Naive thymus-derived CD4-positive, alpha-beta T cell (primary cell): ENCODE measurements around the gene ARHGAP23. TPM values are rescaled to one million over a fixed set of nuclear protein-coding genes. Genes with fewer than 3 reads are reported as not detected.

Source experiments
- ATAC-seq: fragments of 150-1000 bp; cut with Tn5 transposase; 2 replicates; pipeline ENCODE4 v1.10.0; 2021; ENCODE audit warnings: mild to moderate bottlenecking, moderate library complexity
- CTCF ChIA-PET: fragments of 350-600 bp; sonication (Branson Sonifier 250); formaldehyde crosslinking; loops from one replicate; lab custom pipeline; 2021; ENCODE audit warnings: antibody characterized with exemption; lab: Charles Lee
- POLR2A ChIA-PET: fragments of 350-600 bp; sonication (Branson Sonifier 250); formaldehyde crosslinking; loops from one replicate; lab custom pipeline; 2021; ENCODE audit warnings: antibody characterized with exemption, inconsistent platforms; lab: Charles Lee
- DNase-seq, 9 donors: peaks; one replicate each; pipeline versions ENCODE4 v3.0.0 to v3.0.0-alpha.2; 2020 to 2022; ENCODE audit warnings: mixed read lengths in 1 of 9
- H3K27ac ChIP-seq: one replicate; pipeline ENCODE4 v1.7.0; 2013; ENCODE audit warnings: mild to moderate bottlenecking, low read depth, low read length, moderate library complexity
- H3K27me3 ChIP-seq, 2 donors: one replicate each; pipeline ENCODE4 v1.7.0; 2013; ENCODE audit warnings: low read length in 2 of 2, mild to moderate bottlenecking in 2 of 2, moderate library complexity in 2 of 2; ENCODE audit not compliant: control insufficient read depth in 2 of 2, insufficient read depth in 2 of 2
- H3K36me3 ChIP-seq, 3 experiments: 1 replicate in 2 of 3; 2 replicates in 1 of 3; pipeline ENCODE4 v1.7.0; 2013; ENCODE audit warnings: low read length in 3 of 3, mild to moderate bottlenecking in 3 of 3, moderate library complexity in 1 of 3; ENCODE audit not compliant: insufficient read depth in 3 of 3, control insufficient read depth in 2 of 3
- H3K4me1 ChIP-seq, 2 donors: one replicate each; pipeline ENCODE4 v1.7.0; 2013; ENCODE audit warnings: low read length in 2 of 2, mild to moderate bottlenecking in 2 of 2, moderate library complexity in 1 of 2; ENCODE audit not compliant: control insufficient read depth in 2 of 2, insufficient read depth in 2 of 2
- H3K4me3 ChIP-seq: 2 replicates; pipeline ENCODE4 v1.7.0; 2013; ENCODE audit warnings: mild to moderate bottlenecking, low read length
- H3K9me3 ChIP-seq, 3 experiments: 1 replicate in 2 of 3; 2 replicates in 1 of 3; pipeline ENCODE4 v1.7.0; 2013; ENCODE audit warnings: low read length in 3 of 3; ENCODE audit not compliant: control insufficient read depth in 2 of 3
- H3K27ac Mint-ChIP-seq, 9 donors: one replicate each; pipeline ENCODE4 v1.8.0; 2020 to 2022; ENCODE audit warnings: mixed read lengths in 9 of 9, mild to moderate bottlenecking in 8 of 9, moderate library complexity in 5 of 9, inconsistent platforms in 2 of 9
- H3K27me3 Mint-ChIP-seq, 5 donors: one replicate each; pipeline ENCODE4 v1.8.0; 2021 to 2022; ENCODE audit warnings: mixed read lengths in 5 of 5, mild to moderate bottlenecking in 1 of 5
- H3K36me3 Mint-ChIP-seq, 5 donors: one replicate each; pipeline ENCODE4 v1.8.0; 2020 to 2022; ENCODE audit warnings: mixed read lengths in 5 of 5, mild to moderate bottlenecking in 3 of 5, inconsistent platforms in 1 of 5
- H3K4me1 Mint-ChIP-seq, 7 donors: one replicate each; pipeline ENCODE4 v1.8.0; 2020 to 2022; ENCODE audit warnings: mixed read lengths in 7 of 7, mild to moderate bottlenecking in 3 of 7, inconsistent platforms in 1 of 7
- H3K4me3 Mint-ChIP-seq, 10 donors: one replicate each; pipeline ENCODE4 v1.8.0; 2020 to 2022; ENCODE audit warnings: mild to moderate bottlenecking in 10 of 10, mixed read lengths in 10 of 10, moderate library complexity in 6 of 10, inconsistent platforms in 2 of 10
- H3K9me3 Mint-ChIP-seq, 11 donors: one replicate each; pipeline ENCODE4 v1.8.0; 2020 to 2022; ENCODE audit warnings: mixed read lengths in 11 of 11, mild to moderate bottlenecking in 4 of 11, inconsistent platforms in 1 of 11, moderate library complexity in 1 of 11
- intact Hi-C, 2 donors: fragments of 100-400 bp; cut with micrococcal nuclease; formaldehyde crosslinking; loops; one replicate each; pipeline ENCODE4 v1.15.1; 2023
- polyA plus RNA-seq, 2 donors: library from polyadenylated mRNA; unstranded; fragments of 300-500 nt; fragmentation: Illumina TruSeq; gene quantifications; one replicate each; pipeline ENCODE4 v1.2.3, GENCODE V29; 2021
- total RNA-seq, 6 experiments: library from RNA in 5 of 6; stranded (reverse) in 5 of 6; gene quantifications; 1 replicate in 5 of 6; 2 replicates in 1 of 6; pipeline ENCODE4 v1.2.3 and lab custom pipeline; 2021 to 2026

Gene ARHGAP23
- total and polyA plus RNA-seq, 7 experiments from 2014 or later, result 0.24 to 1.3 (median 0.34) TPM; not detected in 4

GRCh38 chr17:38536661-38537060 lies 108.4 kb downstream of the ARHGAP23 start:
- peaks cover 0 to 1% (median 0%) of the 10 kb centered on the region in 11 donors for H3K9me3 Mint-ChIP-seq
- H3K4me3 ChIP-seq, result no peak overlapping the region
- no peak for ATAC-seq
- H3K36me3 Mint-ChIP-seq, result no peaks in the 10 kb centered on the region
- peaks cover 5 to 35% (median 12%) of the 10 kb centered on the region in 5 donors for H3K27me3 Mint-ChIP-seq
- no peak overlapping the region for H3K4me3 Mint-ChIP-seq
- intact Hi-C loops, result no loop called here
- no peak overlapping the region for H3K27ac ChIP-seq
- no peaks in the 10 kb centered on the region for H3K4me1 ChIP-seq
- no peaks in the 10 kb centered on the region for H3K27me3 ChIP-seq
- DNase-seq, result no peak
- no peak overlapping the region for H3K27ac Mint-ChIP-seq
- ChIA-PET CTCF (no interaction called here), POLR2A (no interaction called here)
- no peaks in the 10 kb centered on the region for H3K4me1 Mint-ChIP-seq
- H3K9me3 ChIP-seq, result no peaks in the 10 kb centered on the region
- no peaks in the 10 kb centered on the region for H3K36me3 ChIP-seq

GRCh38 chr17:38538906-38539305 lies 110.6 kb downstream of the ARHGAP23 start:
- ChIA-PET POLR2A (no interaction called here), CTCF (no interaction called here)
- Histone ChIP-seq H3K27me3 (no peaks in the 10 kb centered on the region), H3K36me3 (no peaks in the 10 kb centered on the region), H3K4me1 (no peaks in the 10 kb centered on the region), H3K9me3 (no peaks in the 10 kb centered on the region), H3K4me3 (no peak overlapping the region), H3K27ac (no peak overlapping the region)
- ATAC-seq, result no peak
- Mint-ChIP-seq H3K4me1 (no peaks in the 10 kb centered on the region), H3K4me3 (no peak overlapping the region), H3K27me3 (peaks cover 5 to 25% (median 8%) of the 10 kb centered on the region in 5 donors), H3K9me3 (no peaks in the 10 kb centered on the region), H3K36me3 (no peaks in the 10 kb centered on the region), H3K27ac (no peak overlapping the region)
- DNase-seq, result no peak
- intact Hi-C loops, result no loop called here

GRCh38 chr17:38539386-38539785 lies 111.1 kb downstream of the ARHGAP23 start:
- Histone ChIP-seq H3K27ac (no peak overlapping the region), H3K9me3 (no peaks in the 10 kb centered on the region), H3K27me3 (no peaks in the 10 kb centered on the region), H3K36me3 (no peaks in the 10 kb centered on the region), H3K4me1 (no peaks in the 10 kb centered on the region), H3K4me3 (no peak overlapping the region)
- Mint-ChIP-seq H3K27me3 (peaks cover 5 to 25% (median 8%) of the 10 kb centered on the region in 5 donors), H3K4me1 (no peaks in the 10 kb centered on the region), H3K36me3 (no peaks in the 10 kb centered on the region), H3K9me3 (peaks cover 0 to 1% (median 0%) of the 10 kb centered on the region in 11 donors), H3K27ac (peak overlapping the region in 1 of 9 donors; percentile 25), H3K4me3 (no peak overlapping the region)
- ChIA-PET CTCF (no interaction called here), POLR2A (no interaction called here)
- intact Hi-C loops, result no loop called here
- no peak for DNase-seq
- no peak for ATAC-seq

GRCh38 chr17:38540514-38541045 lies 112.3 kb downstream of the ARHGAP23 start:
- POLR2A ChIA-PET, result no interaction called here
- CTCF ChIA-PET, result no interaction called here
- H3K4me3 ChIP-seq, result no peak overlapping the region
- no peaks in the 10 kb centered on the region for H3K36me3 Mint-ChIP-seq
- H3K36me3 ChIP-seq, result no peaks in the 10 kb centered on the region
- no peak overlapping the region for H3K4me3 Mint-ChIP-seq
- DNase-seq, result no peak
- H3K4me1 Mint-ChIP-seq, result no peaks in the 10 kb centered on the region
- no peak overlapping the region for H3K27ac Mint-ChIP-seq
- H3K27me3 Mint-ChIP-seq, result peaks cover 3 to 20% (median 6%) of the 10 kb centered on the region in 5 donors
- intact Hi-C loops, result no loop called here
- no peak for ATAC-seq
- H3K27me3 ChIP-seq, result no peaks in the 10 kb centered on the region
- peaks cover 0 to 2% (median 0%) of the 10 kb centered on the region in 11 donors for H3K9me3 Mint-ChIP-seq
- no peak overlapping the region for H3K27ac ChIP-seq
- no peaks in the 10 kb centered on the region for H3K9me3 ChIP-seq
- H3K4me1 ChIP-seq, result no peaks in the 10 kb centered on the region

- ATAC-seq (no peak), DNase-seq (no peak)
- H3K4me1 Mint-ChIP-seq, result no peaks in the 10 kb centered on the region
- no peak overlapping the region for H3K4me3 Mint-ChIP-seq
- intact Hi-C loops, result no loop called here
- Histone ChIP-seq H3K27ac (no peak overlapping the region), H3K9me3 (no peaks in the 10 kb centered on the region), H3K4me1 (no peaks in the 10 kb centered on the region), H3K4me3 (no peak overlapping the region), H3K36me3 (no peaks in the 10 kb centered on the region), H3K27me3 (no peaks in the 10 kb centered on the region)
- no peak overlapping the region for H3K27ac Mint-ChIP-seq
- ChIA-PET CTCF (no interaction called here), POLR2A (no interaction called here)
- H3K9me3 Mint-ChIP-seq, result peaks cover 0 to 2% (median 0%) of the 10 kb centered on the region in 11 donors
- no peaks in the 10 kb centered on the region for H3K36me3 Mint-ChIP-seq
- H3K27me3 Mint-ChIP-seq, result peaks cover 0 to 13% (median 0%) of the 10 kb centered on the region in 5 donors
Observed at GRCh38 chr17:38541281-38541680, 113.0 kb downstream of the ARHGAP23 start.

- DNase-seq, result no peak
- H3K36me3 ChIP-seq, result no peaks in the 10 kb centered on the region
- Mint-ChIP-seq H3K27ac (no peak overlapping the region), H3K4me3 (no peak overlapping the region), H3K4me1 (no peaks in the 10 kb centered on the region), H3K27me3 (peaks cover 0 to 13% (median 0%) of the 10 kb centered on the region in 5 donors), H3K36me3 (no peaks in the 10 kb centered on the region), H3K9me3 (peaks cover 0 to 2% (median 0%) of the 10 kb centered on the region in 11 donors)
- no peak for ATAC-seq
- H3K27me3 ChIP-seq, result no peaks in the 10 kb centered on the region
- H3K4me1 ChIP-seq, result no peaks in the 10 kb centered on the region
- POLR2A ChIA-PET, result no interaction called here
- CTCF ChIA-PET, result no interaction called here
- no peak overlapping the region for H3K4me3 ChIP-seq
- intact Hi-C loops, result no loop called here
- H3K27ac ChIP-seq, result no peak overlapping the region
- H3K9me3 ChIP-seq, result no peaks in the 10 kb centered on the region
Observed at GRCh38 chr17:38542286-38542685, 114.0 kb downstream of the ARHGAP23 start.

- CTCF ChIA-PET, result no interaction called here
- H3K27me3 Mint-ChIP-seq, result peaks cover 0 to 13% (median 0%) of the 10 kb centered on the region in 5 donors
Observed at GRCh38 chr17:38543403-38544174, 115.3 kb downstream of the ARHGAP23 start.

More at GRCh38 chr17:38543403-38544174, 115.3 kb downstream of the ARHGAP23 start:
- POLR2A ChIA-PET, result no interaction called here
- Histone ChIP-seq H3K27me3 (no peaks in the 10 kb centered on the region), H3K4me1 (no peaks in the 10 kb centered on the region), H3K27ac (no peak overlapping the region), H3K4me3 (no peak overlapping the region), H3K36me3 (no peaks in the 10 kb centered on the region), H3K9me3 (no peaks in the 10 kb centered on the region)
- Mint-ChIP-seq H3K4me3 (no peak overlapping the region), H3K27ac (no peak overlapping the region), H3K36me3 (no peaks in the 10 kb centered on the region), H3K4me1 (no peaks in the 10 kb centered on the region), H3K9me3 (peaks cover 0 to 2% (median 0%) of the 10 kb centered on the region in 11 donors)
- intact Hi-C loops, result no loop called here
- no peak for DNase-seq
- ATAC-seq, result no peak
